Renal cortex interstitium (tissue), 11 donors: ENCODE measurements around the gene PHYKPL. TPM values are rescaled to one million over a fixed set of nuclear protein-coding genes. Genes with fewer than 3 reads are reported as not detected.
"Not testable (repeated sequence)": the region's sequence is repeated elsewhere in the genome, so short reads cannot be mapped to it uniquely, and the experiment has no call there.

Source experiments
- DNase-seq, 11 donors: peaks; one replicate each; pipeline ENCODE4 v3.0.0-alpha.2; 2013; ENCODE audit warnings: low read depth in 9 of 11, low spot score in 4 of 11; ENCODE audit errors: extremely low read depth in 1 of 11
- polyA plus RNA-seq, 3 donors: library from polyadenylated mRNA; unstranded; fragments of 120-200 nt; gene quantifications; one replicate each; pipeline ENCODE4 v1.2.1, GENCODE V29; 2013; ENCODE audit not compliant: insufficient read length in 3 of 3

PHYKPL gene
- polyA plus RNA-seq, 3 donors = 76.9 to 153 (median 77.8) TPM

GRCh38 chr5:178271231-178271630, 38.6 kb upstream of the PHYKPL start:
- no peak for DNase-seq

GRCh38 chr5:178269499-178269898, 36.9 kb upstream of the PHYKPL start:
- no peak for DNase-seq

DNA sequence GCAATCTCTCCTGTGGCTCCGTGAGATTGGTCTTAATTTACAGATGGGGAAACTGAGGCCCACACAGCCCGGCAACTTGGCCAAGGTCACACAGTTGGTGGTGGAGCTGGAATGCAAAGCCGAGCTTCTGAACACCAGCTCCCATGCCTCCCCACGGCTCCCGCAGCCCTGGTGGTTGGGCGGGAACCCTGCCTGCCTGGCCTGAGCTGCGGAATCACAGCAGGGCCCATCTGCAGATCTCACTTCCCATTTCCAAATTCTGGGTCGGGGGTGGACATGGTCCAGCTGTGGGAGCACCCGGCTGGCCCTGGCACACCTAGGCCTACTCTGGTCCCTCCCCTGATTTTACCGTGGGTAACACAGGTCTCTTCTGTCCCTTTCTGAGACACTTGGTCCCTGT, 35.3 kb upstream of the PHYKPL start:
- no peak for DNase-seq

- DNase-seq = no peak
These were observed 34.6 kb upstream of the PHYKPL start for GRCh38 chr5:178267245-178267644.

DNA sequence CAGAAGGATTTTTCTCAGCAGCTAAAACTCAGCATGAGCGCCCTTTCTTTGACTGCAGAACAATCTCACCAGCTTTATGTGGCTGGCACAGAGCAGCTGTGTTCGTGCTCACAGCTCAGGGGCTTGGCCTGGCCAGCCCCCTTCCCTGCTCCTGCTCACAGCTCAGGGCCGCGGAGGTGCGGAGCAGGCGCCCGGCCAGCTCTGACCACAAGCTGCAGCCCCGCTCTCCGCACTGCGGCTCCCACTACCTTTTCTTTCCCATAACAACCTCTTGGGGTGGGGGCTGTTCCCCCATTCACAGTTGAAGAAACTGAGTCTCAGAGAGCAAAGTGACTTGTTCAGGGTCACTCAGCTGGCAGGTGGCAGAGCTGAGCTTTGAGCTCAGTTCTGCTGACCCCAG, 34.0 kb upstream of the PHYKPL start:
- DNase-seq = no peak

DNA sequence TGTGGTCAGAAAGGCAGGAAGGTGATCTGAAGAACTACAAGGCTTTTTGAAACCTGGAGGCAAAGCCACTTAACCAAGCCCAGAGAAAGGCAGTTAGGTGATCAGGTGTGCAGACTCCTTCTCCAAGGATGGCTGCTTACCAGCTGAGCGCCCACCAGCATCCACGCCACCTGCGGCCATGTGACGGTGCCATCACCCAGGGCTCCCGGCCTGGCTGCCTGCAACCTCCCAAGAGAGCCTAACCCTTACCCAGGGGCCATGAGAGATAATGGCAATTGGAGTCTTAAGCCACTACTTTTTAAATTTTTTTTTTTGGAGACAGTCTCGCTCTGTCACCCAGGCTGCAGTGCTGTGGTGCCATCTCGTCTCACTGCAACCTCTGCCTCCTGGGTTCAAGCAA, 33.1 kb upstream of the PHYKPL start:
- DNase-seq = no peak

- DNase-seq = no peak
These were observed 31.4 kb upstream of the PHYKPL start for GRCh38 chr5:178264044-178264443.

DNA sequence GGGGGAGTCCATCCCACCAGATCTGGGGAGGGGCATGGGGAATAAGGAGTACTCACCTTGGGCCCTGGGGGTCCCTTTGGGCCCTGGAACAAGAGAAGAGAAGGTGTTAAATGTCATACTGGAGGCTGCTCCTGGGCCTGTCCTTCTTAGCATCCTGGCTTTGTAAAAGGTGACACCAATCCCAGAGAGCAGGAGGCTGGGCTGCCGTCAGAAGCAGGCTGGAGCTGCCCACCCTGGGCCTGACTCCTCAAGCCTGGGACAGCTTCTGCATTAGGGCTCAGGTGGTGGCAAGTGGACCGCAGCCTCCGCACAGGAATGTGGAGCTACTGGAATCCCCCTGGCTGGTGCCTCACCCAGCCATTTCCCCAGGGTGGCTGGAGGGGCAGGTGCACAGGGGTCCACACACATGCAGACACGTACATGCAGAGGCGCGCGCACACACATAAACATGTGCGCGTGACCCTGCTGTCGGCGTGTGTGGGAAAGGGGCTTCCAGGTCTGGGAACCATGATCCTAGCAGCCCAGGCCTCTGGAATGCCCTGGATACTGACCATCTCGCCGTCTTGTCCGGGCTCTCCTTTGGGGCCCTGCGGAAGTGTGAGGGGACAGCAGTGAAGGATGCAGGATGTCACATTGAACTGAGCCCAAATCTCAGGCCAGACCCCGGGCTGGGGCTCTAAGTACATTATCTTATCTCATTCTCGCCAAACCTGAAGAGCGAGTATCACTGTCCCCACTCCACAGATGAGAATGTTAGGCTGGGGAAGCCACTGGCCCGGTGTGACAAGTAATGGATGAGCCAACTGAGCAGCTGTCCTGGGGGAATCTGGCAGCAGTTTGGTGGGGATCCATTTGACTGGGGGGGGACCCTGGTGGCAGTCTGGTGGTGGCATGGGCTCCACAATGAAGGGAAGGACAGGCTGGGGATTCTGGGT, 29.3 kb upstream of the PHYKPL start:
- no peak for DNase-seq

DNA sequence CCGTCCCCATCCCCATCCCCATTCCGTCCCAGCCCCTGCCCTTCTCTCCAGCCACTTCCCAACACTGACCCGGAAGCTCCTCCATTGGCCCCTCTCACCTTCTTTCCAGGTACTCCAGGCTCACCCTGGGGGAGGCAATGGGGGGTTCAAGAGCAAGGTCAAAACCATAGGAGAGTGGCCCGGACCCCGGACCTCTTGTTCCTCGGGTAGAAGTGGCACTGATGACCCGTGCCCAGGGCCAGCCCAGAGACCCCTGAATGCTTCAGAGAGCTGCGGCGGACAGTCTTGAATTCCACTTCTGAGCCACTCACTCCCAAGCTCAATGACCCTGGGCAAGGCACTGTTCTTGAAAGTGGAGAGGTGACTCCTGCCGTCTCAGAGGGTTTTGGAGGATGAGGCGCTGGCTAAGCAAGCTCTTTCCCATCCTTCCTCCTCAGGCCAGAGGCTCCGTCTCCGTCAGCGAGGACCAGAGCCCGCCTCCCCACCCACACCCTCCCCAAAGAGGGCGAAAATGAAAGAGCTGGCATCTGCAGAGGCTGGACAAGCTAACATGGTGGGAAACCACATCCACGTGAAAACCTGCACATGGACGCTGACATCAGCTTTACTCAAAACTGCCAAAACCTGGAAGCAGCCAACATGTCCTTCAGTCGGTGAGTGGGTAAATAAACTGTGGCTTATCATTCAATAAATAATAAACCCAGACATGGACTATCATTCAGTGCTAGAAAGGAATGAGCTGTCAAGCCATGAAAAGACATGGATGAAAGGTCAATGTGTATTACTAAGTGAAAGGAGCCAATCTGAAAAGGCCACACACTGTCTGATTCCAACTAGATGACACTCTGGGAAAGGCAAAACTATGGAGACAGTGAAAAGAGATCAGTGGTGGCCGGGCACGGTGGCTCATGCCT, 27.3 kb upstream of the PHYKPL start:
- DNase-seq = no peak

DNA sequence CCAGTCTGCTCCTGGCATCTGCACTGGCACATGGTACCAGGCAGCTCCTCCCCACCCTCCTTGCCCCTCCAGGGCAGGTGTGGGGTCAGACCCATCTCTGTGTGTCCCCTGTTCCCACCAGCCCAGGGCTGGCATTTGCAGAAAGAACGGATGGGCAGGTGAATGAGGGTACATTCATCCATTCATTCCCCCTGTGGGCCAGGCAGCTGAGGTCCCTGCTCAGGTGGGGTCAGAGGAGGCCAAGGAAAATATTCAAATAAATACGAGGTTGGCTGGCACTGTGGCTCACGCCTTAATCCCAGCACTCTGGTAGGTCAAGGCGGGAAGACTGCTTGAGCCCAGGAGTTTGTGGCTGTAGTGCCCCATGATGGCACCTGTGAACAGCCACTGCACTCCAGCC, 25.0 kb upstream of the PHYKPL start:
- DNase-seq = no peak

- DNase-seq = no peak
These were observed 24.1 kb upstream of the PHYKPL start for GRCh38 chr5:178256746-178257145.

GRCh38 chr5:178253632-178254031, 21.0 kb upstream of the PHYKPL start:
- not testable (repeated sequence) for DNase-seq

GRCh38 chr5:178252258-178252657, 19.7 kb upstream of the PHYKPL start:
- no peak for DNase-seq

- DNase-seq = no peak
These were observed 17.7 kb upstream of the PHYKPL start for GRCh38 chr5:178250263-178250662.

DNA sequence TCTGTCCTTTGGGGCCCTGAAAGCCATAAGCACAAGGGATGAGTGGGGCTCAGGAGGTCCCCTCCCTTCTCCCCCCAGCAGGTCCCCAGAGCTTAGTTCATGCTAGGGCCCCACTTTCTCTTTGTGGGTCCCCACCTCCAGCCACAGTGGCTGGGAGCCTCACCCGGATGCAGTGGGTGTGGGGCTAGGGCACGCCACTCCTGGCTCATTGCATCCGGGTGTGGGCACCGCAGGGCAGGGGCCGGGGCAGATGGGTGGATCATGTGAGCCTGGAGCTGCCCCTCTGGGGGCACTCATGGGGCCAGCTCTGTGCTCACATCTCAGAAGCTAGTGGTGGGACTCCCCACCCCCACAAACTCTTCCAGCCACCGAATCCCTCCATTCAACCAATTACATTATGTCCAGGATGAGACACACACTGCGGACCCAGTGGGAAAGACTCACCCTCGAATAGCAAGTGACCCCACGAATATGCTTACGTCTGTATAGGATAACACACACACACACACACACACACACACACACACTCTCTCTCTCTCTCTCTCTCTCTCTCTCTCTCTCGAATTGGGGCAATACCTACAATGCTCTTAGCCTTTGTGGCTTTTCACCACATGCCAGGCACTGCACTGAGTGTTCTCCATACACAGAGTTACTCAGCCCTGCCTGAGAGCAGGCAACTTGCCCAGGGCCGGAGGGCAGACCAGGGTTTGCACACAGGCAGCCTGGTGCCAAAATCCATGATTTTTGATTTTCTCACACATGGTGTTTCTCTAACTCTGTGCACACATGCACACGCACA, 16.8 kb upstream of the PHYKPL start:
- DNase-seq = no peak

GRCh38 chr5:178248750-178249149, 16.1 kb upstream of the PHYKPL start:
- no peak for DNase-seq

DNA sequence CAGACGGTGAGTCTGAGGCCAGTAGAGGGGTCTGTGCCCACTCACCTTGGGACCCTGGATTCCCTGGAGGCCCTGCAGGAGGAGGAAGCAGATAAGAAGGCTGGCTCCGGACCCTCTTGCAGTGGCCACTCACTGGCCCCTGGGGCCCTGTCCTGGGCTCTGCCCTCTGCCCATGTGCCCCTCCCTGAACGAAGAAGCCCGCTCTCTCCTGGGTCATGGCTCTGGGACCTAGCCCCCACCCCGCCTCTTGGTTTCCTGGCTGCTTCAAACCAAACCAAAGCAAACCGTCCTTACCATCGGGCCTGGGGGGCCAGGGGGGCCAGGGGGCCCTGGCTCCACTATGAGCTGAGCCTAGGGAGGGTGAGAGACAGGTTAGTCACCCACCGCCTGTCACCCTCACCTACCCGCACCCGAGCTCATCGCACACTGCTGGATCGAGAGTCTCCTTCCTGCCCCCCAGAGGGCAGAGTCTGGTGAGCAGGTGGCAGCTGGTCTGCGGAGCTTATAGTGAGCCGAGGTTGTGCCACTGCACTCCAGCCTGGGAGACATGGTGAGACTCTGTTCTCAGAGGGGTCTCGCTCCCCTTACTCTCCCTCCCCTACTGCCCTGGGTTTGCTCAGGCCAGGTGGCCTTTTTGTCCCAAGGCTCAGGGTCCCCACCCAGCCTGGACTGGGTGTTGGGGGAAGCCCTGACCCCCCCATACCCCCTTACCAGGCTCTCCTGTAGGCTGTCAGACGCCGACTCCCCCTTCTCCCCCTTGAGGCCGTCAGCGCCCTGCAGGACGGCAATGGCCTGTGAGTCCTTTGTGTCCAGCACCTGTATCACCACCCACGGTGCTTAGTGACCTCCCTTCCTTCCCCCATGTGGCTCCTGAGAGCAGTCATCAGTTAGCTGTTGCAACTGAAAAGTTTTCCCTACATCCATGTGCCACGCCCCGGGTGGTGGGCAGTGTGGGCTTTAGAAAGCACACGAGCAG, 15.2 kb upstream of the PHYKPL start:
- no peak for DNase-seq

DNA sequence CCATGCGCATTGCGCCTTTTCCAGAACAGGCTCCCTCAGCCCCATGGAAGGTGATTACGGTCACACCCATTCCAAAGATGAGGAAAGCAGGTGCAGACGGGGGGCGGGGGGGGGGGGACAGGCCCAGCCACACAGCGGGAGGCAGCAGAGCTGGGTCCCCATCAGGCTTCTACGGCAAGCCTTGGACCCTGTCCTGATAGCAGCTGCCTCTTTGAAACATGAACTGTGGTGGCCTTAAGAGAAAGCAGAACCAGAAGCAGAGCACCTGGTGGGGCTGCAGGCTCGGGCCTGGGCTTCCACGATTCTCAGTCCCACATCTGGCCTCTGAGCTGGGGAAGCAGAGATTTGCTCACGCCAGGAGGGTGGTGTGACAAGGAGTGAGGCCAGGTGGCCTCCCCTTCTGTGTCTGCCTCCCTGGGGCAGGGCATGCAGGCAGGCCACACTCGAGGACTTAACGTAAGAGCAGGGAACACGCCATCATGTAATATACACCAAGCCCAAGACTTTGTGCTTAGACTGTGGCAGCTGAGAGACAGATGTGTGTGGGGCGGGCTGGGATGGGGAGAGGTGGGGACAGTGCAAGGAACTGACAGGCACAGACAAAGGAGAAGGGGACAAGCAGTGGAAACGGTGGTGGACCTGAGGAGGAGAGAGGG, 14.2 kb upstream of the PHYKPL start:
- DNase-seq = no peak
